DND-41 (cell line): ENCODE results near the gene TMPRSS9.

ENCODE experiments used
- ATAC-seq: fragments of 200-7000 bp; cut with Tn5 transposase; 3 replicates; pipeline ENCODE4 v1.9.1; 2021; ENCODE audit warnings: low read depth; ENCODE audit not compliant: insufficient read depth
- DNase-seq: peaks from one replicate; pipeline ENCODE4 v3.0.0-alpha.2; 2020
- H2AFZ ChIP-seq: 2 replicates; pipeline ENCODE4 v1.6.0; 2012; ENCODE audit warnings: low read depth, low read length
- H3K27ac ChIP-seq: 2 replicates; pipeline ENCODE4 v1.5.1; 2012; ENCODE audit warnings: low read length, inconsistent platforms
- H3K27me3 ChIP-seq: fragments of 200-600 bp; sonication (generic); 2 replicates; pipeline ENCODE4 v1.6.0; 2012; ENCODE audit warnings: low read length, mild to moderate bottlenecking, inconsistent platforms; ENCODE audit not compliant: insufficient read depth, poor library complexity
- H3K36me3 ChIP-seq: 2 replicates; pipeline ENCODE4 v1.5.1; 2012; ENCODE audit warnings: low read length, inconsistent platforms; ENCODE audit not compliant: insufficient read depth
- H3K4me1 ChIP-seq: 2 replicates; pipeline ENCODE4 v1.5.1; 2012; ENCODE audit warnings: mild to moderate bottlenecking, low read length; ENCODE audit not compliant: insufficient read depth
- H3K4me2 ChIP-seq: 2 replicates; pipeline ENCODE4 v1.6.0; 2012; ENCODE audit warnings: mild to moderate bottlenecking, moderate library complexity, low read length, inconsistent platforms; ENCODE audit not compliant: insufficient read depth
- H3K4me3 ChIP-seq, 2 experiments: fragments of 200-600 bp in 1 of 2; shearing (Covaris generic) in 1 of 2; 2 replicates each; pipeline ENCODE4 v1.5.1; 2012 to 2016; ENCODE audit warnings: inconsistent platforms in 2 of 2, low read length in 2 of 2, mild to moderate bottlenecking in 2 of 2, low read depth in 1 of 2, moderate library complexity in 1 of 2
- H3K79me2 ChIP-seq: 2 replicates; pipeline ENCODE4 v1.6.0; 2012; ENCODE audit warnings: low read length, inconsistent platforms; ENCODE audit not compliant: insufficient read depth
- H3K9ac ChIP-seq: 2 replicates; pipeline ENCODE4 v1.6.0; 2012; ENCODE audit warnings: low read depth, mild to moderate bottlenecking, inconsistent platforms, low read length, moderate library complexity
- H3K9me3 ChIP-seq: 2 replicates; pipeline ENCODE4 v1.5.1; 2012; ENCODE audit warnings: low read length, moderate library complexity, mild to moderate bottlenecking, inconsistent platforms; ENCODE audit not compliant: insufficient read depth, severe bottlenecking
- H4K20me1 ChIP-seq: 2 replicates; pipeline ENCODE4 v1.6.0; 2012; ENCODE audit warnings: low read length; ENCODE audit not compliant: insufficient read depth
- EZH2 ChIP-seq: IDR thresholded peaks from 3 replicates; pipeline ENCODE4 v1.6.1; 2012; ENCODE audit warnings: borderline replicate concordance, low read depth, mild to moderate bottlenecking, moderate library complexity, low read length, inconsistent platforms; ENCODE audit not compliant: severe bottlenecking
- TF ChIP-seq, protein P1 (sequence below): IDR thresholded peaks from 2 replicates; pipeline ENCODE4 v1.5.1; 2012; ENCODE audit warnings: borderline replicate concordance, low read length, moderate library complexity, mild to moderate bottlenecking; ENCODE audit not compliant: poor library complexity, severe bottlenecking; ENCODE audit errors: extremely low read depth

The TMPRSS9 gene

DNA sequence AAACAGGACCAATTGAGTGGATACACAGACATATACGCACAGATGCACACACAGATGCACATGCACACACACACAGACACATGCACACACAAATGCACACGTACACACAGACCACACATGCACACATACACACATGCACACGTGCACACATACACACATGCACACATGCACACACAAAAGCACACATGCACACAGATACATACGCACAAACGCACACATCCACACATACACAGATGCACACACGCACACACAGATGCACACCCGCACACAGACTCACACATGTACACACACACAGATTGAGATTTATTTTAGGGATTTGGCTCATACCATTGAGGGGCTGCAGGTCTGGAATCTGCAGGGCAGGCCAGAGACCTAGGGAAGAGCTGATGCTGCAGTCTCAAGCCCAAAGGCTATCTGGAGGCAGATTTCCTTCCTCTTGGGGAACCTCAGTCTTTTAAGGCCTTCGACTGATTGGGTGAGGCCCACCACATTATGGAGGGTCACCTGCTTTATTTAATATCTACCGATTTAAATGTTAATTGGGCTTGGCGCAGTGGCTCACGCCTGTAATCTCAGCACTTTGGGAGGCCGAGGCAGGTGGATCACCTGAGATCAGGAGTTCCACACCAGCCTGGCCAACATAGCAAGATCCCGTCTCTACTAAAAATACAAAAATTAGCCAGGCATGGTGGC is 22.6 kb downstream of the TMPRSS9 start:
- Histone ChIP-seq H3K4me2 (no peak overlapping the region), H3K9me3 (peaks cover 13% of the 10 kb centered on the region), H3K4me1 (no peaks in the 10 kb centered on the region), H4K20me1 (no peaks in the 10 kb centered on the region), H3K9ac (no peak overlapping the region), H3K27ac (no peak overlapping the region), H3K79me2 (no peaks in the 10 kb centered on the region), H2AFZ (no peak overlapping the region), H3K27me3 (no peaks in the 10 kb centered on the region), H3K4me3 (no peak overlapping the region), H3K36me3 (no peaks in the 10 kb centered on the region)
- DNase-seq (no peak), ATAC-seq (no peak)
- TF ChIP-seq EZH2, result no peak
- TF ChIP-seq, protein P1, sequence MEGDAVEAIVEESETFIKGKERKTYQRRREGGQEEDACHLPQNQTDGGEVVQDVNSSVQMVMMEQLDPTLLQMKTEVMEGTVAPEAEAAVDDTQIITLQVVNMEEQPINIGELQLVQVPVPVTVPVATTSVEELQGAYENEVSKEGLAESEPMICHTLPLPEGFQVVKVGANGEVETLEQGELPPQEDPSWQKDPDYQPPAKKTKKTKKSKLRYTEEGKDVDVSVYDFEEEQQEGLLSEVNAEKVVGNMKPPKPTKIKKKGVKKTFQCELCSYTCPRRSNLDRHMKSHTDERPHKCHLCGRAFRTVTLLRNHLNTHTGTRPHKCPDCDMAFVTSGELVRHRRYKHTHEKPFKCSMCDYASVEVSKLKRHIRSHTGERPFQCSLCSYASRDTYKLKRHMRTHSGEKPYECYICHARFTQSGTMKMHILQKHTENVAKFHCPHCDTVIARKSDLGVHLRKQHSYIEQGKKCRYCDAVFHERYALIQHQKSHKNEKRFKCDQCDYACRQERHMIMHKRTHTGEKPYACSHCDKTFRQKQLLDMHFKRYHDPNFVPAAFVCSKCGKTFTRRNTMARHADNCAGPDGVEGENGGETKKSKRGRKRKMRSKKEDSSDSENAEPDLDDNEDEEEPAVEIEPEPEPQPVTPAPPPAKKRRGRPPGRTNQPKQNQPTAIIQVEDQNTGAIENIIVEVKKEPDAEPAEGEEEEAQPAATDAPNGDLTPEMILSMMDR, result no peak

DNA sequence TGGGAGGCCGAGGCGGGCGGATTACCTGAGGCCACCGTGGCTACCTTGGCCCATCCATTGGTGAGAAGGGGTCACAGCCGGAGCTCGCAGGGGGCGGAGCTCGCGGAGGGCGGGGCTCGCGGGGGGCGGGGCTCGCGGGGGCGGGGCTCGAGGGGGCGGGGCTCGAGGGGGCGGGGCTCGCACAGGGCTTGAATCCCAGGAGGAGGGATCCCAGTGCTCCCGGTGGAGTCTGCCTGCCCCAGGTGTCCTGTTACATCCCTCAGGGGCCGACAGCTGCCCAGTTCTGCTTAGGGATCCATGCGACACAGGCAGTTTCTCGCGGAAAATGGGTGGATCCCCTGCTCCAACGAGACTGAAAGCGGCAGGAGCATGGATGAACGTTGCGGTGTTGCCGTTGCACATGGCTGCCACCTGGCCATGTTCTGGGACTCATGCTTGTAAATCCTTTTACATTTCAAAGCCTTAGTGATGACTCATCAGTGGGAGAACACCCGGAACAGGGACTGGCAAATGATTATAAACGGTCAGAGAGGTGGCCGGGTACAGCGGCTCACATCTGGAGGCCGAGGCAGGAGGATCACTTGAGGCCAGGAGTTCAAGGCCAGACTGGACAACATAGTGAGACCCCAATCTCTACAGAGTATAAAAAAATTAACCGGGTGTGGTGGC is 25.1 kb downstream of the TMPRSS9 start:
- Histone ChIP-seq H3K4me2 (no peak overlapping the region), H3K9me3 (peaks cover 5% of the 10 kb centered on the region), H2AFZ (no peak overlapping the region), H4K20me1 (no peaks in the 10 kb centered on the region), H3K4me1 (no peaks in the 10 kb centered on the region), H3K79me2 (no peaks in the 10 kb centered on the region), H3K9ac (no peak overlapping the region), H3K4me3 (no peak overlapping the region), H3K27ac (no peak overlapping the region), H3K36me3 (no peaks in the 10 kb centered on the region), H3K27me3 (no peaks in the 10 kb centered on the region)
- DNase-seq, result no peak
- no peak for ATAC-seq
- TF ChIP-seq EZH2, result no peak
- TF ChIP-seq, protein P1, result no peak

DNA sequence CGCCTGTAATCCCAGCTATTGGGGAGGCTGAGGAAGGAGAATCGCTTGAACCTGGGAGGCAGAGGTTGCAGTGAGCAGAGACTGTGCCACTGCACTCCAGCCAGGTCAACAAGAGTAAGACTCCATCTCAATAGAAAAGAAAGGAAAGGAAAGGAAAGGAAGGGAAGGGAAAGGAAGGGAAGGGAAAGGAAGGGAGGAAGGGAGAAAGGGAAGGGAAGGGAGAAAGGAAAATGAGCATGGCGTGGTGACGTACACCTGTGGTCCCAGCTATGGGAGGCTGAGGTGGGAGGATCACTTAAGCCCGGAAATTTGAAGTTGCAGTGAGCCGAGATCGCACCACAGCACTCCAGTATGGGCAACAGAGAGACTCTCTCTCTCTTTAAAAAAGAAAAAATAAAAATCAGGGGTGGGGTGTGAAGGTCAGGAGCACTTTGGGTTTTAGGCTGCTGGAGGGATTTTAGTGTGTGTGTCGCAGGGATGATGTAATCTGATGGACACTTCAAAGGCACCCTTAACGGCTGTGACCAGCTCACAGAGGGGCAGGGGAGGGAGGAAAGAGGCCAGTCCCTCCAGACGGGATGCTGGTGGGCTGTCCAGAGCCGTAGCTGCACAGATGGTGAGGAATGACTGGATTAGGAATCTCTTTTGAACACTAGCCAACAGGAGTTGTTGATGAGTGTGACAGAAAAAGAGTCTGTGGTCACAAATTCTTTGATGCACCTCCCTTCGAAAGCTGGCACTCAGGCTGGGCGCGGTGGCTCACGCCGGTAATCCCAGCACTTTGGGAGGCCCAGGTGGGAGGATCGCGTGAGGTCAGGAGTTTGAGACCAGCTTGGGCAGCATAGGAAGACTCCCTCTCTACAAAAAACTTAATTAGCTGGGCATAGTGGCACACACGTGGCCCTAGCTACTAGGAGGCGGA is 27.6 kb downstream of the TMPRSS9 start:
- no peak overlapping the region for H3K4me2 ChIP-seq
- H4K20me1 ChIP-seq, result no peaks in the 10 kb centered on the region
- H3K27me3 ChIP-seq, result no peaks in the 10 kb centered on the region
- H2AFZ ChIP-seq, result no peak overlapping the region
- H3K9ac ChIP-seq, result no peak overlapping the region
- no peak overlapping the region for H3K27ac ChIP-seq
- ATAC-seq (no peak), DNase-seq (no peak)
- H3K4me3 ChIP-seq, result no peak overlapping the region
- no peaks in the 10 kb centered on the region for H3K79me2 ChIP-seq
- H3K4me1 ChIP-seq, result peaks cover 3% of the 10 kb centered on the region
- no peaks in the 10 kb centered on the region for H3K36me3 ChIP-seq
- TF ChIP-seq, protein P1, result no peak
- no peak for TF ChIP-seq EZH2
- no peaks in the 10 kb centered on the region for H3K9me3 ChIP-seq
